Gastrocnemius medialis (tissue), 4 donors: ENCODE measurements around the gene OR2W3. TPM values are rescaled to one million over a fixed set of nuclear protein-coding genes. Genes with fewer than 3 reads are reported as not detected.
A peak's percentile ranks its signal among the peaks of the same experiment; 100 is the strongest.

Source experiments
- ATAC-seq, 2 donors: fragments of 150-250 bp; one replicate each; pipeline ENCODE4 v1.9.1; 2016
- DNase-seq, 2 donors: peaks; one replicate each; pipeline ENCODE4 v3.0.0-alpha.2; 2019
- H3K27ac ChIP-seq, 4 donors: fragments of 200-600 bp; sonication (generic); 1 replicate in 1 of 4; 2 replicates in 3 of 4; pipeline ENCODE4 v1.5.1; 2016 to 2018; ENCODE audit warnings: mild to moderate bottlenecking in 2 of 4, moderate library complexity in 1 of 4
- H3K27me3 ChIP-seq, 3 donors: fragments of 200-600 bp; sonication (generic) in 2 of 3; 1 replicate in 1 of 3; 2 replicates in 2 of 3; pipeline versions ENCODE4 v1.5.1 to v1.6.0; 2016 to 2019; ENCODE audit warnings: mild to moderate bottlenecking in 1 of 3, moderate library complexity in 1 of 3
- H3K36me3 ChIP-seq, 2 donors: fragments of 200-600 bp; sonication (generic) in 1 of 2; one replicate each; pipeline ENCODE4 v1.5.1; 2017 to 2018
- H3K4me1 ChIP-seq, 2 donors: fragments of 200-600 bp; sonication (generic) in 1 of 2; one replicate each; pipeline ENCODE4 v1.5.1; 2016 to 2017; ENCODE audit warnings: mild to moderate bottlenecking in 2 of 2
- H3K4me3 ChIP-seq, 4 donors: fragments of 200-600 bp; sonication (generic) in 3 of 4; 1 replicate in 1 of 4; 2 replicates in 3 of 4; pipeline ENCODE4 v1.5.1; 2016 to 2019; ENCODE audit warnings: mild to moderate bottlenecking in 2 of 4
- H3K9me3 ChIP-seq, 3 donors: fragments of 200-600 bp; sonication (generic) in 2 of 3; 1 replicate in 1 of 3; 2 replicates in 2 of 3; pipeline ENCODE4 v1.5.1; 2016 to 2019
- POLR2A ChIP-seq, 2 donors: fragments of 450-650 bp; IDR thresholded peaks; one replicate each; pipeline ENCODE4 v1.6.1; 2017; ENCODE audit warnings: antibody characterized with exemption in 2 of 2, mild to moderate bottlenecking in 2 of 2, moderate library complexity in 2 of 2
- in situ Hi-C, 4 donors: fragments of 200-750 bp; cut with MboI; loops; one replicate each; pipeline versions ENCODE4 v1.15.0 to v1.8.0; 2017; ENCODE audit warnings: low sequenced_read_pairs in 4 of 4
- intact Hi-C: fragments of 100-400 bp; cut with DNase I; formaldehyde crosslinking; loops from one replicate; pipeline ENCODE4 v1.15.1; 2023; ENCODE audit warnings: low total_unique reads
- total RNA-seq, 4 donors: library from RNA; depleted of rRNA; stranded (reverse); fragments of >200 nt; gene quantifications; one replicate each; pipeline versions ENCODE4 v1.1.0 to v1.2.3, GENCODE V29; 2016
- TF ChIP-seq, protein P1 (sequence below), 5 experiments: fragments of 450-650 bp in 3 of 5; fragments of 200-600 bp in 2 of 5; sonication (generic) in 2 of 5; IDR thresholded peaks in 4 of 5; conservative IDR thresholded peaks in 1 of 5; 1 replicate in 4 of 5; 2 replicates in 1 of 5; pipeline ENCODE4 v1.5.1; 2016 to 2019; ENCODE audit warnings: antibody characterized with exemption in 5 of 5, mild to moderate bottlenecking in 3 of 5, moderate library complexity in 3 of 5

The OR2W3 gene
- total RNA-seq, 4 donors from 2014 or later: 0.80 TPM; not detected in 3

DNA sequence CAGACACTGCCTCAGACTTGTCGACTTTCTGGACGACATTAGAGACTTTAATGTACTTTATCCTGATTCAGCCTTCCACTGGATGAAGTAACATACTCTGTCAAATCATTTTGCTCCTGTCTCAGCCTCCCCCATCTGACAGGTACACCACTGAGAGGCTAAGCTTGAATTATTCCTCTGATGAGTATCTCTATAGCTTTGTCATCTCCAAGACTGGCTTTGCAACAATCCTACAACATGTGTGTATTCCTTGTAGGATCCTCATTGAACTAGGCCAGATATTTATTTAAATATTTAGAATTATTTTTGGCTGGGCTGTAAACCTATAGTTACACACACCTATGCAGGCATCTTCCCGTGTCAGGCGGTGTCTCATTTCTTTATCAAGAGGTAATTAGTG, 39.5 kb upstream of the OR2W3 start:
- no peaks in the 10 kb centered on the region for H3K4me1 ChIP-seq
- TF ChIP-seq POLR2A (IDR thresholded peaks at IDR 0.05): no peak
- TF ChIP-seq, protein P1, sequence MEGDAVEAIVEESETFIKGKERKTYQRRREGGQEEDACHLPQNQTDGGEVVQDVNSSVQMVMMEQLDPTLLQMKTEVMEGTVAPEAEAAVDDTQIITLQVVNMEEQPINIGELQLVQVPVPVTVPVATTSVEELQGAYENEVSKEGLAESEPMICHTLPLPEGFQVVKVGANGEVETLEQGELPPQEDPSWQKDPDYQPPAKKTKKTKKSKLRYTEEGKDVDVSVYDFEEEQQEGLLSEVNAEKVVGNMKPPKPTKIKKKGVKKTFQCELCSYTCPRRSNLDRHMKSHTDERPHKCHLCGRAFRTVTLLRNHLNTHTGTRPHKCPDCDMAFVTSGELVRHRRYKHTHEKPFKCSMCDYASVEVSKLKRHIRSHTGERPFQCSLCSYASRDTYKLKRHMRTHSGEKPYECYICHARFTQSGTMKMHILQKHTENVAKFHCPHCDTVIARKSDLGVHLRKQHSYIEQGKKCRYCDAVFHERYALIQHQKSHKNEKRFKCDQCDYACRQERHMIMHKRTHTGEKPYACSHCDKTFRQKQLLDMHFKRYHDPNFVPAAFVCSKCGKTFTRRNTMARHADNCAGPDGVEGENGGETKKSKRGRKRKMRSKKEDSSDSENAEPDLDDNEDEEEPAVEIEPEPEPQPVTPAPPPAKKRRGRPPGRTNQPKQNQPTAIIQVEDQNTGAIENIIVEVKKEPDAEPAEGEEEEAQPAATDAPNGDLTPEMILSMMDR (IDR thresholded peaks at IDR 0.05 in 4 of 5, conservative IDR thresholded peaks at IDR 0.05 in 1 of 5): no peak
- peaks cover 0 to 9% (median 0%) of the 10 kb centered on the region in 3 donors for H3K27me3 ChIP-seq
- DNase-seq: no peak
- in situ Hi-C loops: no loop called here
- no peak overlapping the region for H3K27ac ChIP-seq
- H3K36me3 ChIP-seq: no peaks in the 10 kb centered on the region
- intact Hi-C loops: no loop called here
- no peaks in the 10 kb centered on the region for H3K9me3 ChIP-seq
- no peak for ATAC-seq
- H3K4me3 ChIP-seq: no peak overlapping the region

DNA sequence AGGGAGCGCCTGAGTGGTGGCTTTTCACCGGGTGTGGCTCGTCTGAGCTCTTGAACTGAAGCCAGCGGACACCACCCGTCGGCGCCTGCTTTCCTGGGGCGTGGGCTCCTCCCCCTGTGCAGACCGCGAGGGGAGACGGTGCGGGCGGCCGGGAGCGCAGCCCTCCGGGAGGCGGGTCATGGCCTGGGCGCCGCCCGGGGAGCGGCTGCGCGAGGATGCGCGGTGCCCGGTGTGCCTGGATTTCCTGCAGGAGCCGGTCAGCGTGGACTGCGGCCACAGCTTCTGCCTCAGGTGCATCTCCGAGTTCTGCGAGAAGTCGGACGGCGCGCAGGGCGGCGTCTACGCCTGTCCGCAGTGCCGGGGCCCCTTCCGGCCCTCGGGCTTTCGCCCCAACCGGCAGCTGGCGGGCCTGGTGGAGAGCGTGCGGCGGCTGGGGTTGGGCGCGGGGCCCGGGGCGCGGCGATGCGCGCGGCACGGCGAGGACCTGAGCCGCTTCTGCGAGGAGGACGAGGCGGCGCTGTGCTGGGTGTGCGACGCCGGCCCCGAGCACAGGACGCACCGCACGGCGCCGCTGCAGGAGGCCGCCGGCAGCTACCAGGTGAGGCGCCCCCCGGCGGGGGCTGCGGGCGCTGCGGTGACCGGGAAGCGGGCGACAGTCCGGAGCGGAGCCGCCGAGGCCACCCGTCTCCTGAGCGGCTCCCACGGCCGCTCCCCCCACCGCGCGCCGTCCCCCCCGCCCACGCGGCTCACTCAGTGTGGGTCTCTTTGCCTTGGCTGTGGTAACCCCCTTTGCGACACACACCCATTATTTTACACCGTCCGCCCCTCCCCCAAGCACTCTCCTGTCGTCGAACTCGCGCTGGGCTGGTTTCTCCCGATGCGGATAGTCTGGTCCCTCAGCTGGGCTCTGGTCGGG, 38.1 kb upstream of the OR2W3 start, which contains the start of gene TRIM58:
Gene TRIM58, plus strand, starts transcription at position 119 of the 916 bp plus-strand sequence. Its CDS starts 60 bp downstream, at position 179.
- intact Hi-C loops: no loop called here
- H3K4me1 ChIP-seq: no peaks in the 10 kb centered on the region
- peak within 1 kb of the TSS in 2 of 4 donors; percentile 28 to 42 for H3K4me3 ChIP-seq
- H3K27me3 ChIP-seq: peaks cover 0 to 9% (median 0%) of the 10 kb centered on the region in 3 donors
- H3K27ac ChIP-seq: no peak within 1 kb of the TSS
- H3K36me3 ChIP-seq: no peaks in the 10 kb centered on the region
- in situ Hi-C loops: no loop called here
- ATAC-seq (no peak), DNase-seq (no peak)
- H3K9me3 ChIP-seq: no peaks in the 10 kb centered on the region
- TF ChIP-seq POLR2A (IDR thresholded peaks at IDR 0.05): no peak
- TF ChIP-seq, protein P1 (IDR thresholded peaks at IDR 0.05 in 4 of 5, conservative IDR thresholded peaks at IDR 0.05 in 1 of 5): no peak

- Histone ChIP-seq H3K27ac (no peak overlapping the region), H3K27me3 (peaks cover 0 to 9% (median 0%) of the 10 kb centered on the region in 3 donors), H3K9me3 (no peaks in the 10 kb centered on the region), H3K4me1 (no peaks in the 10 kb centered on the region), H3K4me3 (peak overlapping the region in 1 of 4 donors; percentile 26), H3K36me3 (no peaks in the 10 kb centered on the region)
- no peak for ATAC-seq
- intact Hi-C loops: no loop called here
- TF ChIP-seq, protein P1 (IDR thresholded peaks at IDR 0.05 in 4 of 5, conservative IDR thresholded peaks at IDR 0.05 in 1 of 5): no peak
- TF ChIP-seq POLR2A (IDR thresholded peaks at IDR 0.05): no peak
- DNase-seq: no peak
- in situ Hi-C loops: no loop called here
These were observed 37.3 kb upstream of the OR2W3 start for GRCh38 chr1:247857985-247858619.

GRCh38 chr1:247862756-247863155, 32.6 kb upstream of the OR2W3 start:
- no peak for TF ChIP-seq POLR2A (IDR thresholded peaks at IDR 0.05)
- TF ChIP-seq, protein P1 (IDR thresholded peaks at IDR 0.05 in 4 of 5, conservative IDR thresholded peaks at IDR 0.05 in 1 of 5): no peak
- Histone ChIP-seq H3K27ac (no peak overlapping the region), H3K36me3 (no peaks in the 10 kb centered on the region), H3K27me3 (peaks cover 0 to 5% (median 0%) of the 10 kb centered on the region in 3 donors), H3K4me1 (no peaks in the 10 kb centered on the region), H3K4me3 (no peak overlapping the region), H3K9me3 (no peaks in the 10 kb centered on the region)
- no peak for ATAC-seq
- no peak for DNase-seq
- in situ Hi-C loops (no loop called here), intact Hi-C loops (no loop called here)
